Measurements from ENCODE around the gene TRMT6.
A peak's percentile ranks its signal among the peaks of the same experiment; 100 is the strongest.

The TRMT6 gene

DNA sequence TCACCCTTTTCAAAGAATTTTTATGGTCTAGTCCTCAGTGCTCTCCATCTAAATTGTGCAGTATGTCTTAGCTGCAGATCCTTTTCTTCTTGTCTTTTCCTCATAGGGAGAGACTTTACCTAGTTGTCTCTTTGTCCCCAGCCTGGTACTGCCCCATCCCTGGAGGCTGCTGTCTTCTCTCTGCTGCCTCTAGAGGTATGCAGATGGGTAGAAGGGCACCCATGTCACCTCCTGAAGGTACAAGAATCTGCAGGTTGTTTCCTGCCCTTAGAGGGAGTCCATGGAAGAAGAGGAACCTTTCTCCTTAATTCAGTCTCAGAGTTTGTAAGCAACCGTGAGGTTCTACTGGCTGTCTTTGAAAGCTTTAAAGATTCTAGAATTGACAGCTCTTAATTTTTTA is 39.2 kb upstream of the TRMT6 start:
- Histone ChIP-seq H3K27me3 (replicated peaks) (no peaks in the 10 kb centered on the region), H3K36me3 (replicated peaks) (no peaks in the 10 kb centered on the region), H3K4me3 (ENCODE audit: low read depth, low read length) (no peak overlapping the region), H3K27ac (no peak overlapping the region)
- in situ Hi-C loops (cut with HindIII; ENCODE audit: low pct_ligation_motif_present, low sequenced_read_pairs) = no loop called here
- no peak for DNase-seq
- TF ChIP-seq, protein P1, sequence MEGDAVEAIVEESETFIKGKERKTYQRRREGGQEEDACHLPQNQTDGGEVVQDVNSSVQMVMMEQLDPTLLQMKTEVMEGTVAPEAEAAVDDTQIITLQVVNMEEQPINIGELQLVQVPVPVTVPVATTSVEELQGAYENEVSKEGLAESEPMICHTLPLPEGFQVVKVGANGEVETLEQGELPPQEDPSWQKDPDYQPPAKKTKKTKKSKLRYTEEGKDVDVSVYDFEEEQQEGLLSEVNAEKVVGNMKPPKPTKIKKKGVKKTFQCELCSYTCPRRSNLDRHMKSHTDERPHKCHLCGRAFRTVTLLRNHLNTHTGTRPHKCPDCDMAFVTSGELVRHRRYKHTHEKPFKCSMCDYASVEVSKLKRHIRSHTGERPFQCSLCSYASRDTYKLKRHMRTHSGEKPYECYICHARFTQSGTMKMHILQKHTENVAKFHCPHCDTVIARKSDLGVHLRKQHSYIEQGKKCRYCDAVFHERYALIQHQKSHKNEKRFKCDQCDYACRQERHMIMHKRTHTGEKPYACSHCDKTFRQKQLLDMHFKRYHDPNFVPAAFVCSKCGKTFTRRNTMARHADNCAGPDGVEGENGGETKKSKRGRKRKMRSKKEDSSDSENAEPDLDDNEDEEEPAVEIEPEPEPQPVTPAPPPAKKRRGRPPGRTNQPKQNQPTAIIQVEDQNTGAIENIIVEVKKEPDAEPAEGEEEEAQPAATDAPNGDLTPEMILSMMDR (IDR thresholded peaks at IDR 0.05; ENCODE audit: low read depth, low read length, missing control alignments) = peak; percentile 5

DNA sequence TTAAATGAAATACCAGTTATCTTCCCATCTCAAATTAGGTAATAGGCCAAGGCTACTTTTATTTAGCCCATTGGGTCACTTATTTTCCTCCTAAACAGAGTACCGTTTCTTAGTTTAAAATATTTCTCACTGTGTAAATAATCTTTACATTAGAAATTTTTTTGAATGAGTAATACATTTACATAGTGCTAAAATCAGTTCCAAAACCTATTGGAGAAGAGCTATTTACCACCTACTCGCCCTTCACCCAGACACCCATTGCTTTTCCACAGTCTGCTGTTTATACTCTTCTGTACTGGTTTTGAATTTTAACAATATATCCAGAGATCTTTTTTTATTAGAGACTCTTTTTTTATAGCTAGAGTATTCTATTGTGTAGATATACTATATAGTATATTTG is 37.0 kb upstream of the TRMT6 start:
- no peak for DNase-seq
- no peaks in the 10 kb centered on the region for H3K36me3 ChIP-seq (replicated peaks)
- H3K4me3 ChIP-seq (ENCODE audit: low read depth, low read length) = no peak overlapping the region
- TF ChIP-seq, protein P1 (IDR thresholded peaks at IDR 0.05; ENCODE audit: low read depth, low read length, missing control alignments) = no peak
- H3K27me3 ChIP-seq (replicated peaks) = no peaks in the 10 kb centered on the region
- no peak overlapping the region for H3K27ac ChIP-seq
- in situ Hi-C loops (cut with HindIII; ENCODE audit: low pct_ligation_motif_present, low sequenced_read_pairs) = no loop called here

DNA sequence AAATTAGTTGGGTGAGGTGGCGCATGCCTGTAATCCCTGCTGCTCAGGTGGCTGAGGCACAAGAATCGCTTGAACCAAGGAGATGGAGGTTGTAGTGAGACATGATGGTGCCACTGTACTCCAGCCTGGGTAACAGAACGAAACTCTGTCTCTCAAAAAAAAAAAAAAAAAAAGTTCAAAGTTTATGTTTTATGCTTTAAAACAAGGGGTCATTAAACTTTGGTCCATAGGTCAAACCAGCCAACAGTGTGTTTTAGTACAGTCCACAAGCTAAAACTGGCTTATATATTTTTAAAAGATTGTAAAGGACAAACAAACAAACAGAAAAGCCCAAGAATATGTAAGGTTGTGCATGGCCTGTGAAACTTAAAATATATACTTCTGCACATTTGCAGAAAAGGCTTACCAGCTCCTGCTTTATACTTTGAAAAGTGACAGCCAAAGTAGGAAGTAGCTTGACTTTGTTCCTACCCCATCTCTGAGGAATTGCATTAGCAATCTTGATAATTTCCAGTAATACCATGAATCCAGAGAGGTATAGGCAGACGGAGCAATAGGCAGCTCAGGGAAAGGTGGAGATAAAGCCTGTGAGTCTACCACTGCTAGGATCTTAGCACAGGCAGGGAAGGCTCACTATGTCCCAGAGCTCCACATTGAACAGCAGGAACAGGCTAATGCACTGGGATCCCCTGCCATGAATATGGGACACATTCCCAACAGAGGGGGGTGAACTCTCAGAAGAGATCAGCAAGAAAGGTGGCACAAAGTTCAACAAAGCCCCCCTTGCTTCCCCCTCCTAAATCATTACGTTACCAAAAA is 30.6 kb upstream of the TRMT6 start:
- Histone ChIP-seq H3K4me3 (ENCODE audit: low read depth, low read length) (no peak overlapping the region), H3K36me3 (replicated peaks) (no peaks in the 10 kb centered on the region), H3K27ac (no peak overlapping the region), H3K27me3 (replicated peaks) (no peaks in the 10 kb centered on the region)
- TF ChIP-seq, protein P1 (IDR thresholded peaks at IDR 0.05; ENCODE audit: low read depth, low read length, missing control alignments) = no peak
- no peak for DNase-seq
- in situ Hi-C loops (cut with HindIII; ENCODE audit: low pct_ligation_motif_present, low sequenced_read_pairs) = no loop called here

DNA sequence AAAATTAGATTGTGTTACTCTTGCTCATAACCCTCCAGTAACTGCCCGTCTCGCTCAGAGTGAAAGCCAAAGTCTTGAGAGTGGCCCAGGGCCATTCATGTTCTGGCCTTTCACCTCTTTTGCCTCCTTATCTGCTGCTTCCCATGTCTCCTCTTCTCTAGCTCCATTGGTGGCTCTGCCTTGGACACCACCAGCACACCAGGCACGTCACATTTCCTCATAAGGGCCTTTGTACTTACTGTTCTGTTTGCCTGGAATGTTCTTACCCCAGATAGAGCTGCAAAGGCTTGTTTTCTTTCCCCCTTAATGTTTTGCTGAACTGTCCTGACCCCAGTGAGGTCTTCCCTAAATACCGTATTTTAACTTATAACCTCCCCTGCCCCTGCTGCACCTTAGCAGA is 29.5 kb upstream of the TRMT6 start:
- Histone ChIP-seq H3K27ac (no peak overlapping the region), H3K36me3 (replicated peaks) (no peaks in the 10 kb centered on the region), H3K27me3 (replicated peaks) (no peaks in the 10 kb centered on the region), H3K4me3 (ENCODE audit: low read depth, low read length) (no peak overlapping the region)
- TF ChIP-seq, protein P1 (IDR thresholded peaks at IDR 0.05; ENCODE audit: low read depth, low read length, missing control alignments) = no peak
- in situ Hi-C loops (cut with HindIII; ENCODE audit: low pct_ligation_motif_present, low sequenced_read_pairs) = no loop called here
- no peak for DNase-seq

DNA sequence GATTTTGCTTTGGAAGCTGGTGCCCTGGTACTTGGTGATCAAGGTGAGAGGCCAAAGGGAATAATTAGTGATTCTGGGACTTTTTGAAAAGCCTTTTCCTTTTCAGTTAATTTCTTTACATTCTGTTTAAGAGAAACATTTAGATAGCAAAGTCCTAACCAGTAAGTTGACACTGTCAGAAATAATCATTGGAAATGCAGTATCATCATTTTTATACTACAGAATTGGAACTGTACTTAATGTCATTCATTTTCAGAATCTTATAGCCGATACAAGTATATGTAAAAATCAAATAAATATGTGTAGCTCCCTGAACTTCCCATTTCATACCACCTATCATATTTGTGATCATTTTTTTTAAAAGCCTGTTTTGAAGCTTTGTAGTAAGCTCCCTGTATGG is 27.6 kb upstream of the TRMT6 start:
- no peak for DNase-seq
- no peak overlapping the region for H3K4me3 ChIP-seq (ENCODE audit: low read depth, low read length)
- no peaks in the 10 kb centered on the region for H3K36me3 ChIP-seq (replicated peaks)
- H3K27me3 ChIP-seq (replicated peaks) = no peaks in the 10 kb centered on the region
- no peak overlapping the region for H3K27ac ChIP-seq
- TF ChIP-seq, protein P1 (IDR thresholded peaks at IDR 0.05; ENCODE audit: low read depth, low read length, missing control alignments) = no peak
- in situ Hi-C loops (cut with HindIII; ENCODE audit: low pct_ligation_motif_present, low sequenced_read_pairs) = no loop called here

DNA sequence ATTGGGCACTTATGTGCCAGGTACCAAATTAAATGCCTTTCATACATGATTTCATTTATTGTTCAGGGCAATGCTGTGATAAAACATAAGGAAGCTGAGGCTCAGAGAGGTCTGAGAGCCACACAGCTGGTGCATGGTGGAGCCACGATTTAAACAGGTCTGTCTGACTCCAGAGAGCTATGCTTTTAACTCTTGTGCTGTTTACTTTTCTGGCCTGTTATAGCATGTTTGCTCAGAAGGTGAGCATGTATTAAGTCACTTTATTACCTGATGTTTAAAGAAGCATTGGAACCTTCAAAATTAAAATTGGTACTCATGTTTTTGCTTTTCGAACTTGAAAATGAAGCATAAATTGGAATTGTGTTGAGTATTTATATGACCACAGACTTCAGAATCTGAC is 26.9 kb upstream of the TRMT6 start:
- Histone ChIP-seq H3K36me3 (replicated peaks) (no peaks in the 10 kb centered on the region), H3K27me3 (replicated peaks) (no peaks in the 10 kb centered on the region), H3K27ac (no peak overlapping the region), H3K4me3 (ENCODE audit: low read depth, low read length) (no peak overlapping the region)
- in situ Hi-C loops (cut with HindIII; ENCODE audit: low pct_ligation_motif_present, low sequenced_read_pairs) = no loop called here
- DNase-seq = no peak
- TF ChIP-seq, protein P1 (IDR thresholded peaks at IDR 0.05; ENCODE audit: low read depth, low read length, missing control alignments) = no peak
